GM23338 (cell line): ENCODE measurements around the gene IL16. TPM values are rescaled to one million over a fixed set of nuclear protein-coding genes. Genes with fewer than 3 reads are reported as not detected.

ENCODE experiments used
- ATAC-seq: fragments of 200-7000 bp; cut with Tn5 transposase; 3 replicates; pipeline ENCODE4 v1.9.1; 2020
- DNase-seq: peaks from one replicate; pipeline ENCODE4 v3.0.0-alpha.2; 2015; ENCODE audit warnings: low spot score
- H2AFZ ChIP-seq: fragments of 200-600 bp; sonication (generic); 2 replicates; pipeline ENCODE4 v1.8.0; 2016; ENCODE audit warnings: antibody characterized with exemption, mild to moderate bottlenecking, moderate library complexity
- H3F3A ChIP-seq: fragments of 200-600 bp; sonication (generic); replicated peaks from 2 replicates; pipeline ENCODE4 v1.8.0; 2017; ENCODE audit warnings: antibody characterized with exemption, mixed run types, low read depth
- H3K27ac ChIP-seq: fragments of 200-600 bp; sonication (generic); 2 replicates; pipeline ENCODE4 v1.6.1; 2016; ENCODE audit warnings: low read depth
- H3K27me3 ChIP-seq: fragments of 200-600 bp; sonication (generic); 2 replicates; pipeline ENCODE4 v1.8.0; 2016; ENCODE audit warnings: mild to moderate bottlenecking, mixed run types, moderate library complexity; ENCODE audit not compliant: insufficient read depth
- H3K36me3 ChIP-seq: fragments of 200-600 bp; sonication (generic); 2 replicates; pipeline ENCODE4 v1.8.0; 2016; ENCODE audit warnings: mild to moderate bottlenecking; ENCODE audit not compliant: insufficient read depth
- H3K4me1 ChIP-seq: fragments of 200-600 bp; sonication (generic); 2 replicates; pipeline ENCODE4 v1.8.0; 2016; ENCODE audit warnings: mild to moderate bottlenecking, moderate library complexity; ENCODE audit not compliant: insufficient read depth
- H3K4me2 ChIP-seq: fragments of 200-600 bp; sonication (generic); 2 replicates; pipeline ENCODE4 v1.7.1; 2017; ENCODE audit warnings: mixed run types
- H3K4me3 ChIP-seq: fragments of 200-600 bp; sonication (generic); 2 replicates; pipeline ENCODE4 v1.6.1; 2016; ENCODE audit warnings: mixed run types
- H3K79me2 ChIP-seq: fragments of 200-600 bp; sonication (generic); replicated peaks from 2 replicates; pipeline ENCODE4 v1.8.0; 2017; ENCODE audit warnings: mild to moderate bottlenecking; ENCODE audit not compliant: insufficient read depth
- H3K9me2 ChIP-seq: fragments of 200-600 bp; sonication (generic); 2 replicates; pipeline ENCODE4 v1.8.0; 2017; ENCODE audit not compliant: insufficient read depth
- H4K20me1 ChIP-seq: fragments of 200-600 bp; sonication (generic); replicated peaks from 2 replicates; pipeline ENCODE4 v1.8.0; 2017; ENCODE audit warnings: mild to moderate bottlenecking; ENCODE audit not compliant: insufficient read depth
- H3K27ac Mint-ChIP-seq: 2 replicates; pipeline ENCODE4 v1.8.0; 2020; ENCODE audit warnings: inconsistent platforms, mild to moderate bottlenecking, moderate library complexity, mixed read lengths
- H3K27me3 Mint-ChIP-seq: 3 replicates; pipeline ENCODE4 v1.8.0; 2022; ENCODE audit warnings: low read depth, mild to moderate bottlenecking, moderate library complexity, mixed read lengths, inconsistent platforms; ENCODE audit not compliant: insufficient read depth, poor library complexity
- H3K36me3 Mint-ChIP-seq: 3 replicates; pipeline ENCODE4 v1.8.0; 2021; ENCODE audit warnings: low read depth, mild to moderate bottlenecking, inconsistent platforms, moderate library complexity, mixed read lengths
- H3K4me1 Mint-ChIP-seq: 3 replicates; pipeline ENCODE4 v1.8.0; 2020; ENCODE audit warnings: mild to moderate bottlenecking, inconsistent platforms, mixed read lengths
- H3K4me3 Mint-ChIP-seq: 3 replicates; pipeline ENCODE4 v1.8.0; 2021; ENCODE audit warnings: moderate library complexity, mild to moderate bottlenecking, inconsistent platforms, mixed read lengths
- H3K9me3 Mint-ChIP-seq: 3 replicates; pipeline ENCODE4 v1.8.0; 2020; ENCODE audit warnings: moderate library complexity, mild to moderate bottlenecking, inconsistent platforms, mixed read lengths
- CREB1 ChIP-seq: fragments of 250-450 bp; sonication (Bioruptor Pico); IDR thresholded peaks from 2 replicates; pipeline ENCODE4 v1.5.0; 2020; ENCODE audit warnings: low read depth, mild to moderate bottlenecking, moderate library complexity
- EZH2 ChIP-seq: fragments of 200-600 bp; sonication (generic); IDR thresholded peaks from one replicate; pipeline ENCODE4 v1.8.0; 2017; ENCODE audit warnings: antibody characterized with exemption, mild to moderate bottlenecking, low read depth; ENCODE audit not compliant: unreplicated experiment
- EZH2phosphoT487 ChIP-seq: fragments of 200-600 bp; sonication (generic); IDR thresholded peaks from one replicate; pipeline ENCODE4 v1.8.1; 2018; ENCODE audit warnings: antibody characterized with exemption; ENCODE audit not compliant: unreplicated experiment
- JUNB ChIP-seq: IDR thresholded peaks from one replicate; pipeline ENCODE4 v1.6.1; 2016; ENCODE audit warnings: antibody characterized with exemption; ENCODE audit not compliant: unreplicated experiment
- NANOG ChIP-seq: IDR thresholded peaks from 2 replicates; pipeline ENCODE4 v1.6.1; 2016; ENCODE audit warnings: antibody characterized with exemption, borderline replicate concordance
- STAT1 ChIP-seq: IDR thresholded peaks from one replicate; pipeline ENCODE4 v1.6.1; 2016; ENCODE audit warnings: antibody characterized with exemption; ENCODE audit not compliant: unreplicated experiment
- ZNF114 ChIP-seq: fragments of 250-450 bp; sonication (Bioruptor Pico); IDR thresholded peaks from 2 replicates; pipeline ENCODE4 v1.5.0; 2020; ENCODE audit warnings: mild to moderate bottlenecking, moderate library complexity
- polyA plus RNA-seq: library from polyadenylated mRNA; unstranded; fragments of >200 nt; fragmentation: Nextera tagmentation; extraction: Ambion mirVana; gene quantifications from 2 replicates; pipeline ENCODE4 v1.2.1, GENCODE V29; 2016
- total RNA-seq: library from RNA; depleted of rRNA; stranded (reverse); fragments of >200 nt; shearing (Covaris generic); gene quantifications from 2 replicates; pipeline ENCODE4 v1.2.3, GENCODE V29; 2014
- TF ChIP-seq, protein P1 (sequence below): fragments of 250-450 bp; sonication (Bioruptor Pico); IDR thresholded peaks from 2 replicates; pipeline ENCODE4 v1.5.0; 2020; ENCODE audit warnings: mild to moderate bottlenecking, moderate library complexity
- TF ChIP-seq, protein P2 (sequence below): IDR thresholded peaks from one replicate; pipeline ENCODE4 v1.6.1; 2018; ENCODE audit warnings: antibody characterized with exemption; ENCODE audit not compliant: unreplicated experiment
- TF ChIP-seq, protein P3 (sequence below): IDR thresholded peaks from 2 replicates; pipeline ENCODE4 v1.6.1; 2016; ENCODE audit warnings: antibody characterized with exemption

IL16 gene
- total and polyA plus RNA-seq, 2 experiments from 2014 or later = 0.29 TPM; not detected in 1

DNA sequence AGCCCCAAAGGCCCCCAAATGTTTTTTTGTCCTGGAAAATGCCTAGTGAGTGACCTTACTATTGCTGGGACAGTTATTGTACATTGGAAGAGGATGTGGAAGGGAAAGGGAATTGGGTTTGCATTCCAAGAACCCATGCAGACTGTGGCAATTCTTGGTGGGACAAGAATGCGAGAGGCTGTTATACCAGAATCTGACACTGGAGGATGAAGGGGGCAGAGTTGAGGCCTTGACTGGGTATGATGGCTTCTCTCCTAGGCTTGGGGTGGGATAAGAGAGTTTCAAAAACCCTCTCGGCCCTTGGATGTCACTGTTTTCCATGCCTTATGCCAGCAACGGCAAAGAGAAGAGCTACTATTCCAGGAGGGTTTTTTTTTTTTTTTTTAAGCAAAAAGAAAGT is 25.3 kb downstream of the IL16 start (continued):
- TF ChIP-seq, protein P1, sequence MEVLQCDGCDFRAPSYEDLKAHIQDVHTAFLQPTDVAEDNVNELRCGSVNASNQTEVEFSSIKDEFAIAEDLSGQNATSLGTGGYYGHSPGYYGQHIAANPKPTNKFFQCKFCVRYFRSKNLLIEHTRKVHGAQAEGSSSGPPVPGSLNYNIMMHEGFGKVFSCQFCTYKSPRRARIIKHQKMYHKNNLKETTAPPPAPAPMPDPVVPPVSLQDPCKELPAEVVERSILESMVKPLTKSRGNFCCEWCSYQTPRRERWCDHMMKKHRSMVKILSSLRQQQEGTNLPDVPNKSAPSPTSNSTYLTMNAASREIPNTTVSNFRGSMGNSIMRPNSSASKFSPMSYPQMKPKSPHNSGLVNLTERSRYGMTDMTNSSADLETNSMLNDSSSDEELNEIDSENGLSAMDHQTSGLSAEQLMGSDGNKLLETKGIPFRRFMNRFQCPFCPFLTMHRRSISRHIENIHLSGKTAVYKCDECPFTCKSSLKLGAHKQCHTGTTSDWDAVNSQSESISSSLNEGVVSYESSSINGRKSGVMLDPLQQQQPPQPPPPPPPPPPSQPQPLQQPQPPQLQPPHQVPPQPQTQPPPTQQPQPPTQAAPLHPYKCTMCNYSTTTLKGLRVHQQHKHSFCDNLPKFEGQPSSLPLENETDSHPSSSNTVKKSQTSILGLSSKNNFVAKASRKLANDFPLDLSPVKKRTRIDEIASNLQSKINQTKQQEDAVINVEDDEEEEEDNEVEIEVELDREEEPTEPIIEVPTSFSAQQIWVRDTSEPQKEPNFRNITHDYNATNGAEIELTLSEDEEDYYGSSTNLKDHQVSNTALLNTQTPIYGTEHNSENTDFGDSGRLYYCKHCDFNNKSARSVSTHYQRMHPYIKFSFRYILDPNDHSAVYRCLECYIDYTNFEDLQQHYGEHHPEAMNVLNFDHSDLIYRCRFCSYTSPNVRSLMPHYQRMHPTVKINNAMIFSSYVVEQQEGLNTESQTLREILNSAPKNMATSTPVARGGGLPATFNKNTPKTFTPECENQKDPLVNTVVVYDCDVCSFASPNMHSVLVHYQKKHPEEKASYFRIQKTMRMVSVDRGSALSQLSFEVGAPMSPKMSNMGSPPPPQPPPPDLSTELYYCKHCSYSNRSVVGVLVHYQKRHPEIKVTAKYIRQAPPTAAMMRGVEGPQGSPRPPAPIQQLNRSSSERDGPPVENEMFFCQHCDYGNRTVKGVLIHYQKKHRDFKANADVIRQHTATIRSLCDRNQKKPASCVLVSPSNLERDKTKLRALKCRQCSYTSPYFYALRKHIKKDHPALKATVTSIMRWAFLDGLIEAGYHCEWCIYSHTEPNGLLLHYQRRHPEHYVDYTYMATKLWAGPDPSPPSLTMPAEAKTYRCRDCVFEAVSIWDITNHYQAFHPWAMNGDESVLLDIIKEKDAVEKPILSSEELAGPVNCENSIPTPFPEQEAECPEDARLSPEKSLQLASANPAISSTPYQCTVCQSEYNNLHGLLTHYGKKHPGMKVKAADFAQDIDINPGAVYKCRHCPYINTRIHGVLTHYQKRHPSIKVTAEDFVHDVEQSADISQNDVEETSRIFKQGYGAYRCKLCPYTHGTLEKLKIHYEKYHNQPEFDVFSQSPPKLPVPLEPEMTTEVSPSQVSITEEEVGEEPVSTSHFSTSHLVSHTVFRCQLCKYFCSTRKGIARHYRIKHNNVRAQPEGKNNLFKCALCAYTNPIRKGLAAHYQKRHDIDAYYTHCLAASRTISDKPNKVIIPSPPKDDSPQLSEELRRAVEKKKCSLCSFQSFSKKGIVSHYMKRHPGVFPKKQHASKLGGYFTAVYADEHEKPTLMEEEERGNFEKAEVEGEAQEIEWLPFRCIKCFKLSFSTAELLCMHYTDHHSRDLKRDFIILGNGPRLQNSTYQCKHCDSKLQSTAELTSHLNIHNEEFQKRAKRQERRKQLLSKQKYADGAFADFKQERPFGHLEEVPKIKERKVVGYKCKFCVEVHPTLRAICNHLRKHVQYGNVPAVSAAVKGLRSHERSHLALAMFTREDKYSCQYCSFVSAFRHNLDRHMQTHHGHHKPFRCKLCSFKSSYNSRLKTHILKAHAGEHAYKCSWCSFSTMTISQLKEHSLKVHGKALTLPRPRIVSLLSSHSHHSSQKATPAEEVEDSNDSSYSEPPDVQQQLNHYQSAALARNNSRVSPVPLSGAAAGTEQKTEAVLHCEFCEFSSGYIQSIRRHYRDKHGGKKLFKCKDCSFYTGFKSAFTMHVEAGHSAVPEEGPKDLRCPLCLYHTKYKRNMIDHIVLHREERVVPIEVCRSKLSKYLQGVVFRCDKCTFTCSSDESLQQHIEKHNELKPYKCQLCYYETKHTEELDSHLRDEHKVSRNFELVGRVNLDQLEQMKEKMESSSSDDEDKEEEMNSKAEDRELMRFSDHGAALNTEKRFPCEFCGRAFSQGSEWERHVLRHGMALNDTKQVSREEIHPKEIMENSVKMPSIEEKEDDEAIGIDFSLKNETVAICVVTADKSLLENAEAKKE (CRISPR knock-in tag) = no peak
- TF ChIP-seq NANOG = no peak

DNA sequence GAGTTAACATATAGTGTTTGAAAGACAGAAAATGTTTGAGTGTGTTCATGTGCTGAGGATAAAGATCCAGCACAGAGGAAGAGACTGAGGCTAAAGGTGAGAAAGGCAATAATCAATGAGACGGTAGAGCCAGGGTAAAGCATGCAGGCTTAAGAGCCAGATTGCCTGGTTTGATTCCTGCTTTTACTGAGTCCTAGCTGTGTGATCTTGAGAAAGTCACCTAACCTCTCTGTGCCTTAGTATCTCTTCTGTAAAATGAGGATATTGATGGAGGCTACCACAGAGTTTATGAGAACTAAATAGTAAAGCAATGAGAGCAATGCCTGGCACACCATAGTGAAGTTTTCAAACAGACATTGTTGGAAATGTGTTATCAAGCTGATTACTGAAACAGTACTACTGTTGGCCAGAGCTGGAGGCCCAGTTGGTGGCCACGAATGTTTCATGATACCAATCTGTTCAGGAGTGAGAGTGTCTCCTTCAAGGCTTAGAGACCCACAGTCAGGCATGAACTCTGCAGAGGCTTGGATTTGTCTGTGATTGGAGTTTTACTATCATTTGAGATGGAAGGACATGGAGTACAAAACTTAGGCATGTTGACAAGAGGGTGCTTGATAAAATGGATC is 26.8 kb downstream of the IL16 start:
- Histone ChIP-seq H3K36me3 (no peaks in the 10 kb centered on the region), H3K4me1 (no peaks in the 10 kb centered on the region), H4K20me1 (no peaks in the 10 kb centered on the region), H3K27ac (no peak overlapping the region), H2AFZ (no peak overlapping the region), H3K4me2 (no peak overlapping the region), H3K79me2 (no peaks in the 10 kb centered on the region), H3F3A (no peaks in the 10 kb centered on the region), H3K9me2 (peaks cover 2% of the 10 kb centered on the region; the same call in 1 of the 2 replicates), H3K4me3 (no peak overlapping the region), H3K27me3 (no peaks in the 10 kb centered on the region)
- H3K4me3 Mint-ChIP-seq = no peak overlapping the region
- H3K36me3 Mint-ChIP-seq = no peaks in the 10 kb centered on the region
- no peak overlapping the region for H3K27ac Mint-ChIP-seq
- no peak for ATAC-seq
- no peaks in the 10 kb centered on the region for H3K9me3 Mint-ChIP-seq
- H3K27me3 Mint-ChIP-seq = peaks cover 3% of the 10 kb centered on the region
- H3K4me1 Mint-ChIP-seq = no peaks in the 10 kb centered on the region; the same call in 2 of the 3 replicates
- no peak for DNase-seq
- TF ChIP-seq EZH2 (no peak), ZNF114 (CRISPR knock-in tag) (no peak), EZH2phosphoT487 (no peak), CREB1 (CRISPR knock-in tag) (no peak), JUNB (no peak), STAT1 (no peak)
- TF ChIP-seq, protein P2, sequence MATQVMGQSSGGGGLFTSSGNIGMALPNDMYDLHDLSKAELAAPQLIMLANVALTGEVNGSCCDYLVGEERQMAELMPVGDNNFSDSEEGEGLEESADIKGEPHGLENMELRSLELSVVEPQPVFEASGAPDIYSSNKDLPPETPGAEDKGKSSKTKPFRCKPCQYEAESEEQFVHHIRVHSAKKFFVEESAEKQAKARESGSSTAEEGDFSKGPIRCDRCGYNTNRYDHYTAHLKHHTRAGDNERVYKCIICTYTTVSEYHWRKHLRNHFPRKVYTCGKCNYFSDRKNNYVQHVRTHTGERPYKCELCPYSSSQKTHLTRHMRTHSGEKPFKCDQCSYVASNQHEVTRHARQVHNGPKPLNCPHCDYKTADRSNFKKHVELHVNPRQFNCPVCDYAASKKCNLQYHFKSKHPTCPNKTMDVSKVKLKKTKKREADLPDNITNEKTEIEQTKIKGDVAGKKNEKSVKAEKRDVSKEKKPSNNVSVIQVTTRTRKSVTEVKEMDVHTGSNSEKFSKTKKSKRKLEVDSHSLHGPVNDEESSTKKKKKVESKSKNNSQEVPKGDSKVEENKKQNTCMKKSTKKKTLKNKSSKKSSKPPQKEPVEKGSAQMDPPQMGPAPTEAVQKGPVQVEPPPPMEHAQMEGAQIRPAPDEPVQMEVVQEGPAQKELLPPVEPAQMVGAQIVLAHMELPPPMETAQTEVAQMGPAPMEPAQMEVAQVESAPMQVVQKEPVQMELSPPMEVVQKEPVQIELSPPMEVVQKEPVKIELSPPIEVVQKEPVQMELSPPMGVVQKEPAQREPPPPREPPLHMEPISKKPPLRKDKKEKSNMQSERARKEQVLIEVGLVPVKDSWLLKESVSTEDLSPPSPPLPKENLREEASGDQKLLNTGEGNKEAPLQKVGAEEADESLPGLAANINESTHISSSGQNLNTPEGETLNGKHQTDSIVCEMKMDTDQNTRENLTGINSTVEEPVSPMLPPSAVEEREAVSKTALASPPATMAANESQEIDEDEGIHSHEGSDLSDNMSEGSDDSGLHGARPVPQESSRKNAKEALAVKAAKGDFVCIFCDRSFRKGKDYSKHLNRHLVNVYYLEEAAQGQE = no peak
- TF ChIP-seq, protein P3, sequence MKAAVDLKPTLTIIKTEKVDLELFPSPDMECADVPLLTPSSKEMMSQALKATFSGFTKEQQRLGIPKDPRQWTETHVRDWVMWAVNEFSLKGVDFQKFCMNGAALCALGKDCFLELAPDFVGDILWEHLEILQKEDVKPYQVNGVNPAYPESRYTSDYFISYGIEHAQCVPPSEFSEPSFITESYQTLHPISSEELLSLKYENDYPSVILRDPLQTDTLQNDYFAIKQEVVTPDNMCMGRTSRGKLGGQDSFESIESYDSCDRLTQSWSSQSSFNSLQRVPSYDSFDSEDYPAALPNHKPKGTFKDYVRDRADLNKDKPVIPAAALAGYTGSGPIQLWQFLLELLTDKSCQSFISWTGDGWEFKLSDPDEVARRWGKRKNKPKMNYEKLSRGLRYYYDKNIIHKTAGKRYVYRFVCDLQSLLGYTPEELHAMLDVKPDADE = no peak
